PFSK-1 (cell line): ENCODE measurements around the gene CIART.

Experiments
- FOXP2 ChIP-seq: optimal IDR thresholded peaks from 2 replicates; pipeline ENCODE3; 2011; ENCODE audit warnings: borderline replicate concordance, control low read depth, inconsistent platforms; ENCODE audit not compliant: insufficient read depth; ENCODE audit errors: extremely low read length, extremely low read depth
- POLR2AphosphoS5 ChIP-seq: IDR thresholded peaks from 2 replicates; pipeline ENCODE4 v1.6.1; 2012; ENCODE audit warnings: low read depth, mild to moderate bottlenecking, control low read depth, low read length, moderate library complexity
- REST ChIP-seq, 2 experiments: IDR thresholded peaks; 2 replicates each; pipeline versions ENCODE4 v1.6.1 to v1.8.0; 2011 to 2012; ENCODE audit warnings: low read depth in 2 of 2, low read length in 2 of 2, control low read depth in 1 of 2, inconsistent platforms in 1 of 2, mild to moderate bottlenecking in 1 of 2, moderate library complexity in 1 of 2; ENCODE audit not compliant: insufficient read depth in 1 of 2
- SIN3A ChIP-seq: IDR thresholded peaks from 2 replicates; pipeline ENCODE4 v1.6.1; 2012; ENCODE audit warnings: mild to moderate bottlenecking, low read length, moderate library complexity, borderline replicate concordance; ENCODE audit not compliant: insufficient read depth
- TAF1 ChIP-seq: IDR thresholded peaks from 2 replicates; pipeline ENCODE4 v1.6.1; 2012; ENCODE audit warnings: low read length, control low read depth, borderline replicate concordance; ENCODE audit not compliant: insufficient read depth

The CIART gene

GRCh38 chr1:150299716-150300115 is 17.4 kb downstream of the CIART start:
- no peak for TF ChIP-seq REST (IDR thresholded peaks at IDR 0.05; ENCODE audit: insufficient read depth in 1 of 2, low read depth in 2 of 2, low read length in 2 of 2)
- no peak for TF ChIP-seq FOXP2
- TF ChIP-seq SIN3A = no peak
- no peak for TF ChIP-seq TAF1
- TF ChIP-seq POLR2AphosphoS5 = no peak

GRCh38 chr1:150302338-150302737 is 20.0 kb downstream of the CIART start:
- TF ChIP-seq TAF1 (no peak), REST (IDR thresholded peaks at IDR 0.05; ENCODE audit: insufficient read depth in 1 of 2, low read depth in 2 of 2, low read length in 2 of 2) (no peak), FOXP2 (no peak)

- TF ChIP-seq SIN3A = no peak
- no peak for TF ChIP-seq FOXP2
- no peak for TF ChIP-seq REST (IDR thresholded peaks at IDR 0.05; ENCODE audit: insufficient read depth in 1 of 2, low read depth in 2 of 2, low read length in 2 of 2)
- no peak for TF ChIP-seq TAF1
- TF ChIP-seq POLR2AphosphoS5 = no peak
Measured at GRCh38 chr1:150302902-150303301, 20.5 kb downstream of the CIART start.

- TF ChIP-seq REST (IDR thresholded peaks at IDR 0.05; ENCODE audit: insufficient read depth in 1 of 2, low read depth in 2 of 2, low read length in 2 of 2) = no peak
- TF ChIP-seq POLR2AphosphoS5 = no peak; the same call in 1 of the 2 replicates
- TF ChIP-seq SIN3A = no peak
Measured at GRCh38 chr1:150309758-150310508, 27.6 kb downstream of the CIART start.

- TF ChIP-seq POLR2AphosphoS5 (no peak), REST (IDR thresholded peaks at IDR 0.05; ENCODE audit: insufficient read depth in 1 of 2, low read depth in 2 of 2, low read length in 2 of 2) (no peak), SIN3A (no peak), TAF1 (no peak), FOXP2 (no peak)
Measured at GRCh38 chr1:150311762-150312161, 29.4 kb downstream of the CIART start.
